ENCODE data around the gene CERS4. TPM values are rescaled to one million over a fixed set of nuclear protein-coding genes. Genes with fewer than 3 reads are reported as not detected.

The CERS4 gene
- polyA plus RNA-seq, 1 of the 3 experiments (the other 2 are of a cell fraction) = 36.5 TPM

- TF ChIP-seq, protein P1, sequence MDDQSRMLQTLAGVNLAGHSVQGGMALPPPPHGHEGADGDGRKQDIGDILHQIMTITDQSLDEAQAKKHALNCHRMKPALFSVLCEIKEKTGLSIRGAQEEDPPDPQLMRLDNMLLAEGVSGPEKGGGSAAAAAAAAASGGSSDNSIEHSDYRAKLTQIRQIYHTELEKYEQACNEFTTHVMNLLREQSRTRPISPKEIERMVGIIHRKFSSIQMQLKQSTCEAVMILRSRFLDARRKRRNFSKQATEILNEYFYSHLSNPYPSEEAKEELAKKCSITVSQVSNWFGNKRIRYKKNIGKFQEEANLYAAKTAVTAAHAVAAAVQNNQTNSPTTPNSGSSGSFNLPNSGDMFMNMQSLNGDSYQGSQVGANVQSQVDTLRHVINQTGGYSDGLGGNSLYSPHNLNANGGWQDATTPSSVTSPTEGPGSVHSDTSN (IDR thresholded peaks at IDR 0.05) = no peak
- no peaks in the 10 kb centered on the region for H4K20me1 ChIP-seq (ENCODE audit: insufficient read depth)
- H3K79me2 ChIP-seq (ENCODE audit: insufficient read depth) = no peaks in the 10 kb centered on the region
- no peaks in the 10 kb centered on the region for H3K9me2 ChIP-seq
- no peak for DNase-seq
- no peaks in the 10 kb centered on the region for H3K9me3 ChIP-seq
- H3K4me1 ChIP-seq (ENCODE audit: control insufficient read depth in 1 of 2, insufficient read depth in 2 of 2, low read depth in 1 of 2, low read length in 1 of 2) = no peaks in the 10 kb centered on the region
- POLR2A ChIA-PET = no interaction called here
- H3K4me3 ChIP-seq (ENCODE audit: low read depth in 2 of 2, low read length in 1 of 2) = no peak overlapping the region
- H3K4me2 ChIP-seq = no peak overlapping the region
- no peak overlapping the region for H3K27ac ChIP-seq (ENCODE audit: low read depth in 2 of 2, low read length in 1 of 2)
- no peak overlapping the region for H2AFZ ChIP-seq (ENCODE audit: low read depth)
- H3K27me3 ChIP-seq (ENCODE audit: insufficient read depth) = no peaks in the 10 kb centered on the region
- 90% methylated on average over 3 of the region's 3 CpGs for WGBS (ENCODE audit: low lambda C conversion rate)
- no peak overlapping the region for H3K9ac ChIP-seq
- no peaks in the 10 kb centered on the region for H3K36me3 ChIP-seq (replicated peaks in 1 of 2; ENCODE audit: control insufficient read depth in 1 of 2, insufficient read depth in 2 of 2, low read length in 1 of 2)
- no peaks in the 10 kb centered on the region for H3F3A ChIP-seq (replicated peaks; ENCODE audit: insufficient read depth)
- CTCF ChIA-PET = interaction anchor here (0.7 to 1.2 kb wide), 3 partner anchors 9 to 316 kb away, joined by 3 to 4 read pairs (median 3); partner anchors contain the start of gene TIMM44
Measured at GRCh38 chr19:8259922-8260247, 50.7 kb downstream of the CERS4 start.

GRCh38 chr19:8261347-8261746 lies 52.2 kb downstream of the CERS4 start:
- H3K9me2 ChIP-seq = no peaks in the 10 kb centered on the region
- TF ChIP-seq MAX (IDR thresholded peaks at IDR 0.05; ENCODE audit: low read depth) = no peak
- TF ChIP-seq CTCF (IDR thresholded peaks at IDR 0.05) = no peak
- ChIA-PET CTCF (interaction anchor here (0.9 to 1.3 kb wide), 3 partner anchors 8 to 317 kb away, joined by 3 to 5 read pairs (median 3); no protein-coding TSS in a partner anchor), POLR2A (no interaction called here)
- no peak overlapping the region for H3K27ac ChIP-seq (ENCODE audit: low read depth in 2 of 2, low read length in 1 of 2)
- H3K9me3 ChIP-seq = no peaks in the 10 kb centered on the region
- no peak overlapping the region for H3K4me2 ChIP-seq
- H3K9ac ChIP-seq = no peak overlapping the region
- no peaks in the 10 kb centered on the region for H3F3A ChIP-seq (replicated peaks; ENCODE audit: insufficient read depth)
- no peak for DNase-seq
- no peaks in the 10 kb centered on the region for H3K4me1 ChIP-seq (ENCODE audit: control insufficient read depth in 1 of 2, insufficient read depth in 2 of 2, low read depth in 1 of 2, low read length in 1 of 2)
- H4K20me1 ChIP-seq (ENCODE audit: insufficient read depth) = no peaks in the 10 kb centered on the region
- H3K79me2 ChIP-seq (ENCODE audit: insufficient read depth) = no peaks in the 10 kb centered on the region
- no peak overlapping the region for H3K4me3 ChIP-seq (ENCODE audit: low read depth in 2 of 2, low read length in 1 of 2)
- no peaks in the 10 kb centered on the region for H3K27me3 ChIP-seq (ENCODE audit: insufficient read depth)
- WGBS (ENCODE audit: low lambda C conversion rate) = 93% methylated on average over 8 of the region's 9 CpGs
- no peaks in the 10 kb centered on the region for H3K36me3 ChIP-seq (replicated peaks in 1 of 2; ENCODE audit: control insufficient read depth in 1 of 2, insufficient read depth in 2 of 2, low read length in 1 of 2)
- H2AFZ ChIP-seq (ENCODE audit: low read depth) = no peak overlapping the region

- DNase-seq = no peak
- Histone ChIP-seq H3K4me2 (no peak overlapping the region), H3K4me1 (ENCODE audit: control insufficient read depth in 1 of 2, insufficient read depth in 2 of 2, low read depth in 1 of 2, low read length in 1 of 2) (no peaks in the 10 kb centered on the region), H3F3A (replicated peaks; ENCODE audit: insufficient read depth) (no peaks in the 10 kb centered on the region), H3K27ac (ENCODE audit: low read depth in 2 of 2, low read length in 1 of 2) (no peak overlapping the region), H3K36me3 (replicated peaks in 1 of 2; ENCODE audit: control insufficient read depth in 1 of 2, insufficient read depth in 2 of 2, low read length in 1 of 2) (no peaks in the 10 kb centered on the region), H2AFZ (ENCODE audit: low read depth) (no peak overlapping the region), H3K79me2 (ENCODE audit: insufficient read depth) (no peaks in the 10 kb centered on the region), H3K4me3 (ENCODE audit: low read depth in 2 of 2, low read length in 1 of 2) (no peak overlapping the region), H3K9ac (no peak overlapping the region), H4K20me1 (ENCODE audit: insufficient read depth) (no peaks in the 10 kb centered on the region), H3K9me3 (no peaks in the 10 kb centered on the region), H3K9me2 (no peaks in the 10 kb centered on the region), H3K27me3 (ENCODE audit: insufficient read depth) (no peaks in the 10 kb centered on the region; the same call in 1 of the 2 replicates)
- ChIA-PET POLR2A (no interaction called here), CTCF (interaction anchor here (0.9 to 1.3 kb wide), 3 partner anchors 8 to 317 kb away, joined by 3 to 5 read pairs (median 3); no protein-coding TSS in a partner anchor)
- WGBS (ENCODE audit: low lambda C conversion rate) = 56% methylated on average over 5 of the region's 14 CpGs
- TF ChIP-seq TCF12 (IDR thresholded peaks at IDR 0.05) (no peak), SIN3A (IDR thresholded peaks at IDR 0.05; ENCODE audit: borderline replicate concordance, low read depth, low read length) (no peak), TEAD4 (IDR thresholded peaks at IDR 0.05; ENCODE audit: borderline replicate concordance, insufficient read depth) (no peak), SMC3 (IDR thresholded peaks at IDR 0.05; ENCODE audit: low read depth, low read length) (no peak), ELF1 (IDR thresholded peaks at IDR 0.05) (no peak), RXRA (IDR thresholded peaks at IDR 0.05; ENCODE audit: borderline replicate concordance, low read depth) (no peak), NFIC (IDR thresholded peaks at IDR 0.05; ENCODE audit: borderline replicate concordance) (no peak), GATA2 (CRISPR knock-in tag; IDR thresholded peaks at IDR 0.05) (no peak)
Measured at GRCh38 chr19:8261881-8262280, 52.7 kb downstream of the CERS4 start.
